ENCODE results near the gene FMNL2. TPM values are rescaled to one million over a fixed set of nuclear protein-coding genes. Genes with fewer than 3 reads are reported as not detected.

FMNL2 gene
- total and polyA plus RNA-seq, 4 donors, result 18.8 to 81.4 (median 38.4) TPM

DNA sequence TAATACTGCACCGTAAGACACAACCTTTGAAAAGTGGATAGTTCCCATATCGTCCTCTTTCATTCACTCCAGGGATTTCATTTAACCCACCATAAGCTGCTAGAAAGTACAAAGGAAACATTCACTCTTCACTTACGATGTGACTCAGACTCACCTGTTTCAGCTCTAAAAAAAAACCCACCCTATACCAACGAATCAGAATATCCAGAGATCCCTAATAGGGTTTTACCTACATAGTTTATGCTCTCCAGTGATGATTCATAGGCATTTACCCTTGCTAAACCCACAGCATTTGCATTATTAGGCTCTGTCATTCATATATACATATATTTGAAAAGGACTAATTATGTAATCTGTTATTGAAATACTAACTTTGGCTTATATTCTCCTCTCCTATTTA is 322.1 kb downstream of the FMNL2 start:
- Histone ChIP-seq H3K36me3 (ENCODE audit: control insufficient read depth in 4 of 4, insufficient read depth in 4 of 4, low read length in 4 of 4) (peaks cover 9 to 38% (median 32%) of the 10 kb centered on the region in 4 donors), H3K9me3 (ENCODE audit: control insufficient read depth in 4 of 4, insufficient read depth in 3 of 4, low read length in 3 of 4) (no peaks in the 10 kb centered on the region), H3K27me3 (ENCODE audit: control insufficient read depth in 3 of 3, insufficient read depth in 3 of 3, low read length in 2 of 3) (no peaks in the 10 kb centered on the region), H3K4me3 (no peak overlapping the region), H3K9ac (ENCODE audit: insufficient read depth in 1 of 2, low read length in 2 of 2) (no peak overlapping the region), H3K27ac (ENCODE audit: low read depth in 1 of 2, low read length in 1 of 2) (no peak overlapping the region), H3K4me1 (ENCODE audit: control insufficient read depth in 5 of 5, insufficient read depth in 5 of 5, low read length in 5 of 5) (no peaks in the 10 kb centered on the region)
- WGBS, 2 donors, result 86 to 93% methylated on average over 4 of the region's 4 CpGs
- no peak for ATAC-seq (ENCODE audit: insufficient read depth, low FRiP score)
- TF ChIP-seq, protein P1, sequence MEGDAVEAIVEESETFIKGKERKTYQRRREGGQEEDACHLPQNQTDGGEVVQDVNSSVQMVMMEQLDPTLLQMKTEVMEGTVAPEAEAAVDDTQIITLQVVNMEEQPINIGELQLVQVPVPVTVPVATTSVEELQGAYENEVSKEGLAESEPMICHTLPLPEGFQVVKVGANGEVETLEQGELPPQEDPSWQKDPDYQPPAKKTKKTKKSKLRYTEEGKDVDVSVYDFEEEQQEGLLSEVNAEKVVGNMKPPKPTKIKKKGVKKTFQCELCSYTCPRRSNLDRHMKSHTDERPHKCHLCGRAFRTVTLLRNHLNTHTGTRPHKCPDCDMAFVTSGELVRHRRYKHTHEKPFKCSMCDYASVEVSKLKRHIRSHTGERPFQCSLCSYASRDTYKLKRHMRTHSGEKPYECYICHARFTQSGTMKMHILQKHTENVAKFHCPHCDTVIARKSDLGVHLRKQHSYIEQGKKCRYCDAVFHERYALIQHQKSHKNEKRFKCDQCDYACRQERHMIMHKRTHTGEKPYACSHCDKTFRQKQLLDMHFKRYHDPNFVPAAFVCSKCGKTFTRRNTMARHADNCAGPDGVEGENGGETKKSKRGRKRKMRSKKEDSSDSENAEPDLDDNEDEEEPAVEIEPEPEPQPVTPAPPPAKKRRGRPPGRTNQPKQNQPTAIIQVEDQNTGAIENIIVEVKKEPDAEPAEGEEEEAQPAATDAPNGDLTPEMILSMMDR (IDR thresholded peaks at IDR 0.05; ENCODE audit: control extremely low read depth, extremely low read depth), result no peak
- no peak for DNase-seq

DNA sequence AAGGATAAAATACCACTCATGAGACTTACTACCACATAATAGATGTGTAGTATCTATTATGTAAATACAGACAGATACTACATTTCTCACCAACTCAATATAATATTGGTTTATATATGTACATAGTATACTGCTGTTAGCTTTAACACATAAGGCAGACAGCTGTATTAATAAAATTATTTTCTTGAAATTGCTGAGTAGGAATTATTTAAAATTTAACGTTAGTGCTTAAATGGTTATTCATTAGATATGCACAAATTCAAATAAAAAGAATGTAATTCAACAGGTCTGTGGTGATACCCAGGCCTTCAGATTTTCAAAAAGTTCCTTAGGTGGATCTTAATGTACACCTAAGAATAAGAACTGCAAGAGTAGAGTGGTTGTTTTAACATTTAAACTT is 323.2 kb downstream of the FMNL2 start:
- 86 to 91% methylated on average over 1 of the region's 1 CpG for WGBS, 2 donors
- no peak for ATAC-seq (ENCODE audit: insufficient read depth, low FRiP score)

DNA sequence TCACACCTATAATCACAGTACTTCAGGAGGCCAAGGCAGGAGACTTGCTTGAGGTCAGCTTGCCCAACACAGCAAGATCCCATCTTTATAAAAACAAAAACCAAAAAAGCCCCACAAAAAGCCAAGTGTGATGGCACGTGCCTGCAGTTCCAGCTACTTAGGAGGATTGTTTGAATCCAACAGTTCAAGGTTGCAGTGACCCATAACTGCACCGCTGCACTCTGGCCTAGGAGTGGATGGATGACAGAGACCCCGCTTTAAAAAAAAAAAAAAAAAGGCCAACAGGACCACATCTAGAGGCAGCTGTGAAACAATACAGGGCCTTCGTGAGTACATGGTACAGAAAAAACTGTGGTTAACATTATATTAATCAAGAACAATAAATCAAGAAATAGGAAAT is 326.1 kb downstream of the FMNL2 start:
- Histone ChIP-seq H3K27me3 (ENCODE audit: control insufficient read depth in 3 of 3, insufficient read depth in 3 of 3, low read length in 2 of 3) (no peaks in the 10 kb centered on the region), H3K9ac (ENCODE audit: insufficient read depth in 1 of 2, low read length in 2 of 2) (no peak overlapping the region), H3K4me3 (no peak overlapping the region), H3K36me3 (ENCODE audit: control insufficient read depth in 4 of 4, insufficient read depth in 4 of 4, low read length in 4 of 4) (peaks cover 13 to 47% (median 39%) of the 10 kb centered on the region in 4 donors), H3K9me3 (ENCODE audit: control insufficient read depth in 4 of 4, insufficient read depth in 3 of 4, low read length in 3 of 4) (no peaks in the 10 kb centered on the region), H3K27ac (ENCODE audit: low read depth in 1 of 2, low read length in 1 of 2) (no peak overlapping the region), H3K4me1 (ENCODE audit: control insufficient read depth in 5 of 5, insufficient read depth in 5 of 5, low read length in 5 of 5) (no peaks in the 10 kb centered on the region)
- 97 to 98% methylated on average over 4 of the region's 4 CpGs for WGBS, 2 donors
- DNase-seq, result no peak
- TF ChIP-seq, protein P1 (IDR thresholded peaks at IDR 0.05; ENCODE audit: control extremely low read depth, extremely low read depth), result no peak
- ATAC-seq (ENCODE audit: insufficient read depth, low FRiP score), result no peak

More for the DNA sequence above, 323.2 kb downstream of the FMNL2 start:
- H3K4me1 ChIP-seq (ENCODE audit: control insufficient read depth in 5 of 5, insufficient read depth in 5 of 5, low read length in 5 of 5), result no peaks in the 10 kb centered on the region
- H3K36me3 ChIP-seq (ENCODE audit: control insufficient read depth in 4 of 4, insufficient read depth in 4 of 4, low read length in 4 of 4), result peaks cover 11 to 41% (median 33%) of the 10 kb centered on the region in 4 donors
- H3K4me3 ChIP-seq, result no peak overlapping the region
- no peak overlapping the region for H3K9ac ChIP-seq (ENCODE audit: insufficient read depth in 1 of 2, low read length in 2 of 2)
- TF ChIP-seq, protein P1 (IDR thresholded peaks at IDR 0.05; ENCODE audit: control extremely low read depth, extremely low read depth), result no peak
- no peaks in the 10 kb centered on the region for H3K9me3 ChIP-seq (ENCODE audit: control insufficient read depth in 4 of 4, insufficient read depth in 3 of 4, low read length in 3 of 4)
- no peak overlapping the region for H3K27ac ChIP-seq (ENCODE audit: low read depth in 1 of 2, low read length in 1 of 2)
- no peaks in the 10 kb centered on the region for H3K27me3 ChIP-seq (ENCODE audit: control insufficient read depth in 3 of 3, insufficient read depth in 3 of 3, low read length in 2 of 3)
- no peak for DNase-seq

DNA sequence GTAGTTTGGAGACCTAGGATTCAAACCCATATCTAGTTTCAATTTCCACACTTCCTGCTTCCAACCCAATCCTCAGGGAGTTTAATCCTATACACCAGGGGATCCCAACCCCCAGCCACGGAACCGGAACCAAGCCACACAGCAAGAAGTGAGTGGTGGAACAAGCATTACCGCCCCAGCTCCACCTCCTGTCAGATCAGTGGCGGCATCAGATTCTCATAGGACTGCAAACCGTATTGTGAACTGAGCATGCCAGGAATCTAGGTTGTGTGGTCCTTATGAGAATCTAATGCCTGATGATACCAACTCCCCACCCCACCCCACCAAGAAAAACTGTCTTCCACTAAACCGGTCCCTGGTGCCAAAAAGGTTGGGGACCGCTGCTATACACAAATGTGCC is 329.8 kb downstream of the FMNL2 start:
- H3K4me1 ChIP-seq (ENCODE audit: control insufficient read depth in 5 of 5, insufficient read depth in 5 of 5, low read length in 5 of 5), result no peaks in the 10 kb centered on the region
- H3K27me3 ChIP-seq (ENCODE audit: control insufficient read depth in 3 of 3, insufficient read depth in 3 of 3, low read length in 2 of 3), result no peaks in the 10 kb centered on the region
- H3K27ac ChIP-seq (ENCODE audit: low read depth in 1 of 2, low read length in 1 of 2), result no peak overlapping the region
- peaks cover 16 to 59% (median 37%) of the 10 kb centered on the region in 4 donors for H3K36me3 ChIP-seq (ENCODE audit: control insufficient read depth in 4 of 4, insufficient read depth in 4 of 4, low read length in 4 of 4)
- 94 to 97% methylated on average over 7 of the region's 7 CpGs for WGBS, 2 donors
- H3K9me3 ChIP-seq (ENCODE audit: control insufficient read depth in 4 of 4, insufficient read depth in 3 of 4, low read length in 3 of 4), result no peaks in the 10 kb centered on the region
- H3K9ac ChIP-seq (ENCODE audit: insufficient read depth in 1 of 2, low read length in 2 of 2), result no peak overlapping the region
- DNase-seq, result no peak
- TF ChIP-seq, protein P1 (IDR thresholded peaks at IDR 0.05; ENCODE audit: control extremely low read depth, extremely low read depth), result no peak
- H3K4me3 ChIP-seq, result no peak overlapping the region
- ATAC-seq (ENCODE audit: insufficient read depth, low FRiP score), result no peak
